HG02938 (cell line): Measurements from ENCODE around the gene RIPOR3.
"Not testable (repeated sequence)": the region's sequence is repeated elsewhere in the genome, so short reads cannot be mapped to it uniquely, and the experiment has no call there.

ENCODE experiments used
- ATAC-seq: cut with Tn5 transposase; IDR thresholded peaks from one replicate; pipeline ENCODE4 v1.9.1; 2021; ENCODE audit warnings: mild to moderate bottlenecking, moderate library complexity; ENCODE audit not compliant: unreplicated experiment

RIPOR3 gene

GRCh38 chr20:50659975-50660670 lies 31.2 kb downstream of the RIPOR3 start:
- ATAC-seq, result no peak

DNA sequence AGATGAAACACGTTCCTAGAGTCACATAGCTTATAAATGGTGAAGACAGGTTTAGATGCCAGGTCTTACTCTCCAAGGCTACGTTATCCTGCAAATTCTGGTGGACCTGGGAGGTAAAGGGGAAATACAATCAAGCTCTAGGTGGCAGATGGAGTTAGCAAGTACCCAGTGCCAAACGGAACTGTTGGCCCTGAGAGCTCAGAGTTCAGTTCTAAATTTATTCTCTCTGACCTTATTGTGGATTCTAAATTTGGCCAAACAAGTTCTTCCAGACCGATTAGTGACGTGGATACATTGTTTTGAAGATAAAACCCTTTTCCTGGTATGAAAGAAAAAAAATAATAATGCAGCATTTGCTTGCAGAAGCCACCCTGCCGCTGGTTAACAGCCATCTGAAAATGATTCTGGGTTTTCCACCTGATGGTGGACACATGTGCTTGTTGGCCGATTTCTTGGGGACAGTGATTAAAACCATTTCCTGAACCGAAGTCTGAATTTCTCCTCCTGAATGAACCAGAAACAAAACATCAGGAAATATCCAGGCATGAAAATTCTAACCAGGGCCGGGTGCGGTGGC lies 32.5 kb downstream of the RIPOR3 start:
- no peak for ATAC-seq

GRCh38 chr20:50655311-50655880 lies 35.9 kb downstream of the RIPOR3 start:
- no peak for ATAC-seq

GRCh38 chr20:50654904-50655303 lies 36.4 kb downstream of the RIPOR3 start:
- no peak for ATAC-seq

- ATAC-seq, result no peak
Observed at GRCh38 chr20:50652702-50653294, 38.5 kb downstream of the RIPOR3 start.

DNA sequence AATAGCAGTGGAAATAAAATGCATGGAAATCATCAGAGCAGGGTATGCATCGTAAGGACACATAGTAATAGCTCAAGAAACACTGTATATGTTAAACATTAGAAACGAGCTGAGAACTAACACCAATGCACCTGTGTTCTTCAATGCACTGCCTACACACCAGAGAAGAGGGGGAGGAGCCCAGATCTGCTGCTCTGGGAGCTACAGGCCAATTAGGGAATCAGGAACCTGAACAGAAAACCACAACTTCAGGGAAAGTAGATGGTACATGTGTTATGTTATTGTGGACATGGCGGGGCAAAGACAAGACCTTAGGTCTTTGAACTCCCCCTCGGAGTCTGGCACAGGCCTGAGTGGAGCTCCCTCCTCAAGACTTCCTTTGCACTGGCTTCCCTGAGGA lies 39.7 kb downstream of the RIPOR3 start:
- ATAC-seq, result no peak

DNA sequence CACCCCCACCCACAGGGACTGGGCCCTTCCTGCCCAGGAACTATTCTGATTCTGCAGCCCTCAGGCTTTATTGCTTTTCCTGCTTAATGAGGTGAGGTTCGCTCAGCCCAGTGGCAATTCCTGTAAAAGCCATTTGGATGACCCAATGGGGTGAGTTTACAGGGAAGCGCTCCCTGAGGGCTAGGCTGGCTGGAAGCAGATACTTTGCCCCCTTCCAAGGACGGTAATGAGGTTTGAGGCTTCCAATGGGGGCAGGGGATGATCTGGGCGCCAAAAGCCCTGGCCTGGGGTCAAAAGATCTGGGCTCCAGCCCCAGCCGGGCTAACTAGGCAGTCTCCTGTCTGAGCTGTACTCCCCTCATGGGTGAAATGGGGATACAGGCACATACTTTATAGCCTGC lies 41.8 kb downstream of the RIPOR3 start:
- no peak for ATAC-seq

DNA sequence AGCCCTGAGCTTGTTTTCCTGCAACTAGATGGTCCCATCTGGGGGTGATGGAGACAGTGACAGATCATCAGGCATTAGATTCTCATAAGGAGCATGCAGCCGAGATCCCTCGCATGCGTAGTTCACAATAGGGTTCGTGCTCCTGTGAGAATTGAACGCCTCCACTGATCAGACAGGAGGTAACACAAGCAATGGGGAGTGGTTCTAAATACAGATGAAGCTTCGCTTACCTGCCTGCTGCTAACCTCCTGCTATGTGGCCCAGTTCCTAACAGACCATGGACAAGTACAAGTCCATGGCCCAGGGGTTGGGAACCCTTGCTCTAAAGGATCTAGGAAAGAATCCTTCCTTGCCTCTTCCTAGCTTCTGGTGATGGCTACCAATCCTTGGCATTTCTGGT lies 42.7 kb downstream of the RIPOR3 start:
- no peak for ATAC-seq

GRCh38 chr20:50646483-50646996 lies 44.8 kb downstream of the RIPOR3 start:
- ATAC-seq, result no peak

DNA sequence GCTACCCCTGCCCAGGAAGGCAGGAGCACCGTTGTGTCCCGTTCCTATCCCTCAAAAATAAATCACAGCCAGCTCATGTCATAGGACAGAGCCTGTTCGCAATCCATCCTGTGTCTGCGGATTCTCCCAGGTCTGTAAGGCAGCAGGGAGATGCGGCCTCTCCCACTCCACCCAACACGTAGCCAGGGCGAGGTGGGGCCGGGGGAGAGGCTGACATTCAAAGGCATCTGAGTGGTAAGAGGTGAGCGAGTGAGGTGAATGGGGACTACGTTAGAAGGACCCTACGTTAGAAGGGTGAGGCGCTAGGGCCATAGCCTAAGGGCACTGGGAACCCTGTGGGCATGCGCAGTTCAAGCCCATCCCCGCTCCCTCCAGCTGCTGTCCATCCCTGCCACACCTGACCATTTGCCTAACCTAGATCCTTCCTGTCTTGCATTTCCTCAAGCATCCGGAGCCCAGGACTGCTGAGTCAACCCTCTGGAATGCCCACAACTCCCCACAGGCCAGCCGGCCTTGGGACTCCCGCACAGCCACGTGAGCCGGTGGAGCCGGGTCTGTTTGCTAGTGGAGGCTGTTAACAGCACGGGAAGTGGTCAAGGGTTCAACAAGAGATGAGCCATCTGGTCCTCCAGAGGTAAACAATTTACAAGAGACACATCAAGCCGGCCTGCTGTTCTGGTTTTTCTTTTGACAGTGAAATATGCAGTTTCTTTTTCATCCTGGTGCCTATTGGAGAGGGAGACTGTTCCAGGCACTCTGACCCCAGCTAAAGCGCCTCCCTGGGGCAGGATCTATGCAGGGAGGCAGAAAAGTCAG lies 45.9 kb downstream of the RIPOR3 start:
- ATAC-seq, result no peak

DNA sequence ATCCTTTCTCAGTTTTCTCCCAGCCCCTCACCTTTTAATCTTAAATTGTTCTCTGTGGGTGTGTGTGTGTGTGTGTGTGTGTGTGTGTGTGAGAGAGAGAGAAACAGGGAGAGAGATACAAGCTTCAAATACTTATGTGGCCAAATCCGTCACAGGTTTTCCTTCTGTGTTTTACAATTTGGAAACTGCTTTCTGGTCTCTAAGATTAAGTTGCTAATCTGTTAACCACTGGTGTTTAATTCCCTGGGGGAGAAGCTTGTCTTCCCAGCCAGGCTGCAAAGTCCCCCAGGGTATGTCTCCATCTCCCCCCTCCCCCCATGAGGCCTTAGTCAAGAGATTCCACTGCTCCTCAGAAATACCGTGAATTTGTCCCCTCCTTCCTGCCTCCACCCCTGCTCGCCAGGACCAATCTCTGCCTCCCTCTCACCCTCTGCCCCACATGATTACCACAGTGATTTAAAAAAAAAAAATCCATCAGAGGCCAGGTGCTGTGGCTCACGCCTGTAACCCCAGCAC lies 49.0 kb downstream of the RIPOR3 start:
- no peak for ATAC-seq

DNA sequence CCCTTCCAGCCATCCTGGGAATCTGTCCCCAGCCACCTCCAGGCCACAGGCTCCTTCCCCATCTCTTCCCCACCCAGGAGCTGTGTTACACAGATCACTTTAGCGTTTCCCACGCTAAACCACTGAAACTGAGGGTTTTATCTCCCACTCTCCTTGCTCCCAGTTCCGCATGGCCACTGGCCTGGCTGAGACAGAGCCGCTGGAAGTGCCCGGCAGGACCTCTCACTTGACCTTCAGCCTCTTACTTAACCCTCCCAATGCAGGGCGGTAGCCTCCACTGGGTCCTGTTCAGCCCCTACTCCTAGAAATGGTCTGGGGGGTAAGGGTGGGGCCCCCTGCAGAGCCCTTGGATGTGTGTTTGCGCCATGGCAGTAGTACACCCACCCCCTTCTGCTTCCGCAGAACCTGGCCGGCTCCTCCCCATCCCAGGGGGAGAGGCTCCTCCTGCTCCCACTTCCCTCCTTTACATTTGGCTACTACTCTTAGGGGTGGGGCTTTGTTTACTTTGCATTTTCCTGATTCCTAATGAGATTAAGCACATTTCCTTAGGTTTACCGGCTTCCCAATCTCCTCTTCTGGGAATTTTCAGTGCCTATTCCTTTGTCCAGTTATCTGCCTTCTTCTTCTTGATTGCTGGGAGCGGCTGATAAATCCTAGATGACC lies 49.6 kb downstream of the RIPOR3 start:
- ATAC-seq, result not testable (repeated sequence)

DNA sequence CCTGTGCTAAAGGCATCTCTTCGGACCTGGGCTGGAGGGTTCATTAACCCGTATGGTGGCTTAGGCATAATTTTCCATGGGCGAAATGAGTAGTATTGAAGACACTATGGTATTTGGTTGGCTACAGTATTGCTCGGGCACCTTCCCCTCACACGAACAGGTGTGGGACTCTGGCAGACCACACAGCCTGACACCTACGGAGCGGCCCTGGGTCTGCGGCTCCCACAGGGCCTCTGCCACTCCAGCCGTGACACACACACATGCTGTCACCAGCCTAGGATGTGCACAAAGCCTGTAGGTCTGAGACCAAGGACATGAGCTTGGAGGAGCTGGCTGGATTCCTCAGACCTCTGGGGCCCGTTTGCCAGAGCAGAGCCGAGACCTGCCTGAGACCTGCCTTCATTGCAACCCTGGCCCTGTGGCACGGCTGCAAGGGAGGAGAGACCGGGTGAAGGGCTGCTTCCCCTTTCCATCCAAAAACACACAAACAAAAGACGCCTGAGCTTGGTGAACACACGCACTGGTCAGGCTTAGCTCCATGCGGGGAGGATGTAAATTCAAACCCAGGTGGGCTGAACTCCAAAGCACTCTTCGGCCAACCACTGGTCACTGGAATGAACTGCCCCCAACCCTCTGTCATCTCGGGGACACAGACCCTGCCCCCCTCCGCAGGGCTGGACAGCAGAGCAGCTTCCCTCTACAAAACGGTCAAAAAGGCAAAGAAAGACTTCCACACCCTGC lies 51.2 kb downstream of the RIPOR3 start:
- ATAC-seq, result not testable (repeated sequence)

- ATAC-seq, result not testable (repeated sequence)
Observed at GRCh38 chr20:50638015-50638847, 53.1 kb downstream of the RIPOR3 start.

- no peak for ATAC-seq
Observed at GRCh38 chr20:50636601-50637540, 54.5 kb downstream of the RIPOR3 start.

DNA sequence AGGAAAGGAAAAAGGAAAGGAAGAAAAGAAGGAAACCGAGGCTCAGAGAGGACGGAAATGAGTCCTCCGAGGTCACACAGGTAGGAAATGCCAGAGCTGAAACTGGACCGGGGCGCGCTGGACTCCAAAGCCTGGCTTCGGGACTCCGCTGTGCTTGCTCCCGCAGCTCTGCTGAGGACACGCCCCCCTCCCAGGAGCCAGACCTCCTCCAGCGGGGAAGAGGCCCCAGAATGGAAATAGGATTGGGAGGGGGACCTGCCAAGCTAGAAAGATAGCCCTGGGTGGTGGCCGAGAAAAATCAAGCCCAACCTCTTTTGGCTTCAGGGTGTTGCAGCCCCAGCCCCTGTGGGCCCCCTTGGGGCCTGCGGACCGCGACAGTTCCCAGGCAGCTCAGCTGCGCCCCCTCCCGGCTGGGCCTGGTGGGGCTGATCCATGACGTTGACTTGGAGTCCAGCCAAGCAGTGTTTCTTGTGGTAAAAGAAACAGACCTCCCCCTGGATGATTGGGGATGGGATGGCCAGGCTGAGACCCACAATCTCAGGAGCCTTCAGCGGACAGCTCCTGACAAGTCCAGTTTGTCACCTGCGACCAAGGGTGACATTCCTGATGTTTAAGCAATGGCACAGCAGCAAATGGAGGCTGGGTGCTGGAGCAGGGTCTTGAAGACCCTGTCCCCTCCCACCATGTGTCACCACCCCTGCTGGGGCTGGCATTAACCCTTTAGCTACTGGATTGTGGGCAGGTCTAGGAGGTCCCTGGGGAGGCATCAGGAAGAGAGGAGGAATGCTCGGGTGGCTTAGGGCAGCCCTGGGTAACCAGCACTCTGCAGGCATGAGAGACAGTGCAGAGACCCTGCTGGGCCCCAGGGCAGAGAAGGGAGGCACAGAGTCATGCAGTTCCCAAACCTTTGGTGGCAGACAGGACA lies 55.4 kb downstream of the RIPOR3 start:
- ATAC-seq, result no peak
